OCI-LY1 (cell line): ENCODE data around the gene PXDC1.

Experiments
- CTCF ChIP-seq: fragments of 200-600 bp; sonication (generic), shearing (Covaris generic); IDR thresholded peaks from 2 replicates; pipeline ENCODE4 v1.5.1; 2017; ENCODE audit warnings: mild to moderate bottlenecking, antibody characterized with exemption, low read length, moderate library complexity, mixed read lengths
- EZH2 ChIP-seq: fragments of 200-600 bp; sonication (generic), shearing (Covaris generic); IDR thresholded peaks from 2 replicates; pipeline ENCODE4 v1.8.0; 2017; ENCODE audit warnings: borderline replicate concordance, mixed run types, mild to moderate bottlenecking, antibody characterized with exemption, low read length, moderate library complexity, mixed read lengths

GRCh38 chr6:3734023-3734422 is 17.5 kb downstream of the PXDC1 start:
- TF ChIP-seq CTCF (no peak), EZH2 (no peak)
